H1 (cell line): Measurements from ENCODE around the gene LLGL1. TPM values are rescaled to one million over a fixed set of nuclear protein-coding genes. Genes with fewer than 3 reads are reported as not detected.

ENCODE experiments used
- CTCF ChIA-PET: fragments of 300-600 bp; sonication (Branson Sonifier 250); formaldehyde crosslinking; loops from one replicate; lab custom pipeline; 2021; ENCODE audit not compliant: partially characterized antibody; lab: Charles Lee
- POLR2A ChIA-PET: fragments of 300-600 bp; sonication (Branson Sonifier 250); formaldehyde crosslinking; loops from one replicate; lab custom pipeline; 2021; ENCODE audit warnings: inconsistent platforms; ENCODE audit not compliant: partially characterized antibody; lab: Charles Lee
- DNase-seq, 2 experiments: peaks; one replicate each; pipeline versions ENCODE4 v3.0.0 to v3.0.0-alpha.2; 2010 to 2022; ENCODE audit warnings: low spot score in 2 of 2, low read depth in 1 of 2, mixed read lengths in 1 of 2
- FAIRE-seq: peaks from 2 replicates; lab custom pipeline; 2011; peaks lifted over from hg19 to GRCh38; lab: Jason Lieb, UNC
- H2AFZ ChIP-seq: 2 replicates; pipeline ENCODE4 v1.8.1; 2012; ENCODE audit warnings: low read length, inconsistent platforms
- H2AK5ac ChIP-seq: 2 replicates; pipeline ENCODE4 v1.6.1; 2013; ENCODE audit warnings: low read depth, low read length
- H2BK120ac ChIP-seq: replicated peaks from 2 replicates; pipeline ENCODE3; 2013; ENCODE audit warnings: low read depth, low read length, inconsistent platforms
- H2BK12ac ChIP-seq: 2 replicates; pipeline ENCODE4 v1.6.1; 2013; ENCODE audit warnings: low read depth, low read length
- H2BK15ac ChIP-seq: 2 replicates; pipeline ENCODE4 v1.6.1; 2013; ENCODE audit warnings: low read length
- H2BK20ac ChIP-seq: 2 replicates; pipeline ENCODE4 v1.6.1; 2013; ENCODE audit warnings: low read length
- H2BK5ac ChIP-seq: 2 replicates; pipeline ENCODE4 v1.6.1; 2013; ENCODE audit warnings: low read depth, low read length
- H3K14ac ChIP-seq: 2 replicates; pipeline ENCODE4 v1.6.1; 2013; ENCODE audit warnings: inconsistent platforms; ENCODE audit not compliant: insufficient read length
- H3K18ac ChIP-seq: 2 replicates; pipeline ENCODE4 v1.6.1; 2013; ENCODE audit warnings: low read length; ENCODE audit errors: extremely low read depth
- H3K23ac ChIP-seq: 2 replicates; pipeline ENCODE4 v1.6.1; 2013; ENCODE audit warnings: inconsistent platforms; ENCODE audit not compliant: insufficient read length
- H3K23me2 ChIP-seq: 2 replicates; pipeline ENCODE4 v1.6.1; 2013; ENCODE audit warnings: low read depth, low read length
- H3K27ac ChIP-seq: 2 replicates; pipeline ENCODE4 v1.6.1; 2011; ENCODE audit warnings: low read depth, low read length, inconsistent platforms
- H3K27me3 ChIP-seq, 4 experiments: replicated peaks in 1 of 4; 1 replicate in 1 of 4; 2 replicates in 3 of 4; pipeline versions ENCODE4 v1.6.1 to v1.8.1; 2011 to 2013; ENCODE audit warnings: low read length in 3 of 4, mild to moderate bottlenecking in 3 of 4, inconsistent platforms in 2 of 4, mixed read lengths in 2 of 4, moderate library complexity in 1 of 4; ENCODE audit not compliant: control insufficient read depth in 3 of 4, insufficient read depth in 3 of 4; ENCODE audit errors: extremely low read depth in 1 of 4
- H3K36me3 ChIP-seq, 4 experiments: 2 replicates each; pipeline versions ENCODE4 v1.6.1 to v1.8.1; 2011 to 2013; ENCODE audit warnings: mild to moderate bottlenecking in 4 of 4, low read length in 3 of 4, moderate library complexity in 2 of 4, control low read depth in 1 of 4, inconsistent platforms in 1 of 4; ENCODE audit not compliant: insufficient read depth in 4 of 4, control insufficient read depth in 2 of 4
- H3K4ac ChIP-seq: replicated peaks from 2 replicates; pipeline ENCODE3; 2013; ENCODE audit warnings: low read length, low read depth, mixed read lengths, inconsistent platforms; ENCODE audit not compliant: insufficient read length
- H3K4me1 ChIP-seq, 4 experiments: replicated peaks in 1 of 4; 1 replicate in 1 of 4; 2 replicates in 3 of 4; pipeline versions ENCODE4 v1.6.1 to v1.8.1; 2011 to 2013; ENCODE audit warnings: low read length in 3 of 4, inconsistent platforms in 2 of 4, mixed read lengths in 1 of 4; ENCODE audit not compliant: insufficient read depth in 4 of 4, control insufficient read depth in 3 of 4
- H3K4me2 ChIP-seq, 2 experiments: 2 replicates each; pipeline versions ENCODE4 v1.6.1 to v1.8.1; 2011 to 2013; ENCODE audit warnings: low read depth in 2 of 2, low read length in 2 of 2, control low read depth in 1 of 2, inconsistent platforms in 1 of 2, mild to moderate bottlenecking in 1 of 2; ENCODE audit not compliant: insufficient read depth in 1 of 2
- H3K4me3 ChIP-seq, 4 experiments: fragments of 200-600, 300-600 bp in 1 of 4; sonication (generic), shearing (Covaris generic), sonication (Bioruptor Twin) in 1 of 4; 2 replicates each; pipeline versions ENCODE4 v1.5.1 to v1.8.1; 2011 to 2016; ENCODE audit warnings: low read length in 4 of 4, low read depth in 3 of 4, control low read depth in 2 of 4, inconsistent platforms in 2 of 4, mild to moderate bottlenecking in 2 of 4, mixed read lengths in 1 of 4, moderate library complexity in 1 of 4; ENCODE audit not compliant: insufficient read depth in 2 of 4; ENCODE audit errors: extremely low read depth in 1 of 4
- H3K56ac ChIP-seq: replicated peaks from 2 replicates; pipeline ENCODE3; 2013; ENCODE audit warnings: low read depth, mild to moderate bottlenecking, mixed read lengths, low read length, inconsistent platforms; ENCODE audit not compliant: insufficient read length
- H3K79me1 ChIP-seq: 2 replicates; pipeline ENCODE4 v1.6.1; 2013; ENCODE audit warnings: low read depth, low read length, control low read depth
- H3K79me2 ChIP-seq, 2 experiments: 2 replicates each; pipeline versions ENCODE4 v1.6.1 to v1.8.1; 2012 to 2013; ENCODE audit warnings: low read length in 2 of 2, mild to moderate bottlenecking in 2 of 2, inconsistent platforms in 1 of 2; ENCODE audit not compliant: insufficient read depth in 2 of 2, control insufficient read depth in 1 of 2
- H3K9ac ChIP-seq, 4 experiments: replicated peaks in 1 of 4; 1 replicate in 1 of 4; 2 replicates in 3 of 4; pipeline versions ENCODE4 v1.6.1 to v1.8.1; 2011 to 2013; ENCODE audit warnings: low read depth in 3 of 4, low read length in 3 of 4, control low read depth in 2 of 4, mild to moderate bottlenecking in 2 of 4, moderate library complexity in 2 of 4, inconsistent platforms in 1 of 4; ENCODE audit errors: extremely low read depth in 1 of 4
- H3K9me3 ChIP-seq, 2 experiments: 2 replicates each; pipeline versions ENCODE4 v1.6.1 to v1.8.1; 2012 to 2013; ENCODE audit warnings: mild to moderate bottlenecking in 2 of 2, moderate library complexity in 2 of 2, control low read depth in 1 of 2, inconsistent platforms in 1 of 2, low read depth in 1 of 2, low read length in 1 of 2, mixed read lengths in 1 of 2; ENCODE audit not compliant: insufficient read depth in 2 of 2
- H4K20me1 ChIP-seq, 2 experiments: replicated peaks in 1 of 2; 2 replicates each; pipeline versions ENCODE3 to v1.8.1; 2011 to 2013; ENCODE audit warnings: inconsistent platforms in 2 of 2, low read length in 2 of 2, mild to moderate bottlenecking in 1 of 2; ENCODE audit not compliant: insufficient read depth in 2 of 2, control insufficient read depth in 1 of 2
- H4K5ac ChIP-seq: 2 replicates; pipeline ENCODE4 v1.6.1; 2013; ENCODE audit warnings: low read length, low read depth, mixed read lengths, inconsistent platforms; ENCODE audit not compliant: insufficient read length
- H4K8ac ChIP-seq: 2 replicates; pipeline ENCODE4 v1.8.0; 2013; ENCODE audit warnings: mild to moderate bottlenecking, moderate library complexity, low read length, inconsistent platforms; ENCODE audit not compliant: insufficient read depth; ENCODE audit errors: extremely low read depth
- H4K91ac ChIP-seq: replicated peaks from 2 replicates; pipeline ENCODE3; 2013; ENCODE audit warnings: low read length, mixed read lengths, inconsistent platforms; ENCODE audit not compliant: insufficient read length
- CBX8 ChIP-seq: fragments of 300-800, 300-1000 bp; sonication (generic); IDR thresholded peaks from 2 replicates; pipeline ENCODE4 v1.7.1; 2016; ENCODE audit warnings: low read depth, low read length, borderline replicate concordance
- KDM4A ChIP-seq: IDR thresholded peaks from one replicate; pipeline ENCODE4 v1.7.1; 2012; ENCODE audit warnings: low read depth, mild to moderate bottlenecking, moderate library complexity, low read length, inconsistent platforms; ENCODE audit not compliant: severe bottlenecking
- MAX ChIP-seq: IDR thresholded peaks from 2 replicates; pipeline ENCODE4 v1.6.1; 2012; ENCODE audit warnings: inconsistent platforms
- NANOG ChIP-seq: IDR thresholded peaks from 2 replicates; pipeline ENCODE4 v1.6.1; 2011; ENCODE audit warnings: low read length, low read depth, mild to moderate bottlenecking, inconsistent platforms; ENCODE audit not compliant: insufficient read depth, poor library complexity, severe bottlenecking
- NRF1 ChIP-seq: IDR thresholded peaks from 2 replicates; pipeline ENCODE4 v1.6.1; 2011; ENCODE audit warnings: mild to moderate bottlenecking, low read depth, low read length, improper control_type of control experiment
- SIX5 ChIP-seq: IDR thresholded peaks from 2 replicates; pipeline ENCODE4 v1.6.1; 2011; ENCODE audit warnings: mild to moderate bottlenecking, low read depth, low read length
- TAF7 ChIP-seq: optimal IDR thresholded peaks from 2 replicates; pipeline ENCODE3; 2011; ENCODE audit warnings: low read depth, mild to moderate bottlenecking, inconsistent platforms, low read length, moderate library complexity, borderline replicate concordance
- WGBS, 2 experiments: shearing (Covaris generic) in 1 of 2; methylation state at CpG; one replicate each; pipeline versions ENCODE4 v1.1.6 to v1.1.7; 2013 to 2015; ENCODE audit warnings: low lambda C conversion rate in 2 of 2, mixed read lengths in 2 of 2, inconsistent platforms in 1 of 2, low coverage in 1 of 2, missing lambda C conversion rate in 1 of 2; ENCODE audit not compliant: insufficient replicate concordance in 2 of 2, insufficient coverage in 1 of 2, insufficient read length in 1 of 2; ENCODE audit errors: extremely low coverage in 1 of 2, missing lambda C conversion rate in 1 of 2; 5-methylcytosine and 5-hydroxymethylcytosine counted together
- long read RNA-seq, 2 experiments: library from RNA in 1 of 2; library from capped mRNA in 1 of 2; stranded (forward); transcript quantifications; one replicate each; pipeline ENCODE4 v2.0.0, GENCODE V29; 2021; ENCODE audit warnings: inconsistent platforms in 1 of 2
- polyA minus RNA-seq, 3 experiments: library from RNA; depleted of rRNA, polyadenylated mRNA; stranded (reverse); fragments of >200 nt; gene quantifications; 1 replicate in 2 of 3; 2 replicates in 1 of 3; pipeline ENCODE4 v1.2.3, GENCODE V29; 2011
- polyA plus RNA-seq, 7 experiments: library from polyadenylated mRNA; depleted of rRNA in 3 of 7; stranded (reverse) in 5 of 7; unstranded in 2 of 7; fragments of >200 nt in 5 of 7; fragments of 200-250 nt in 2 of 7; gene quantifications; 1 replicate in 5 of 7; 2 replicates in 1 of 7; 4 replicates in 1 of 7; pipeline versions ENCODE4 v1.2.1 to v1.2.3, GENCODE V29; 2011 to 2013; ENCODE audit warnings: missing spikeins in 2 of 7, mixed read lengths in 2 of 7
- total RNA-seq: library from RNA; stranded (reverse); fragmentation: NEBNext Ultra II Directional; extraction: Animal tissue kit (Norgen Biotek cat#: 25700); gene quantifications from 2 replicates; pipeline ENCODE4 v1.2.1, GENCODE V29; 2021
- TF ChIP-seq, protein P1 (sequence below): IDR thresholded peaks from 2 replicates; pipeline ENCODE4 v1.6.1; 2012; ENCODE audit warnings: inconsistent platforms

Gene LLGL1
- total RNA-seq = 71.3 and 72.8 TPM in 2 replicates
- 107 and 137 TPM in 2 replicates for polyA plus RNA-seq (2011; rRNA removed)
- 95.0 TPM for polyA plus RNA-seq (2011; cell fraction: cytosol; rRNA removed)
- 119 TPM for polyA plus RNA-seq (2011; cell fraction: nucleus; rRNA removed)
- polyA plus RNA-seq (2012, experiment 1 of 2) = 45.9 to 70.7 TPM (median 65.3 TPM) in 4 replicates
- 66.3 TPM for polyA plus RNA-seq (2012, experiment 2 of 2)
- 30.5 TPM for polyA plus RNA-seq (2013, experiment 1 of 2)
- polyA plus RNA-seq (2013, experiment 2 of 2) = 29.6 TPM
- 61.7 and 89.9 TPM in 2 replicates for polyA minus RNA-seq (2011; rRNA and poly(A)+ RNA removed)
- 61.0 TPM for polyA minus RNA-seq (2011; cell fraction: cytosol; rRNA and poly(A)+ RNA removed)
- polyA minus RNA-seq (2011; cell fraction: nucleus; rRNA and poly(A)+ RNA removed) = 46.1 TPM
- long read RNA-seq, experiment 1, full-length matches to known transcripts = 1 of 49 reads
- long read RNA-seq, experiment 1, partial matches to known transcripts = 27 of 49 reads
- long read RNA-seq, experiment 1, other reads (novel, unspliced or antisense) = 21 of 49 reads
- long read RNA-seq, experiment 2, partial matches to known transcripts = 1 of 1 reads
- long read RNA-seq, experiment 2, other reads (novel, unspliced or antisense) = 0 of 1 reads

GRCh38 chr17:18225121-18225641 is at the start of gene LLGL1:
Gene LLGL1, plus strand, starts transcription at chr17:18225635. Its CDS starts 48 bp downstream, at chr17:18225683.
- peak within 1 kb of the TSS; percentile 97 for H2BK120ac ChIP-seq
- H3K4me2 ChIP-seq = peak within 1 kb of the TSS; percentile 95 to 100
- POLR2A ChIA-PET = interaction anchor here (0.6 to 2.8 kb wide), 23 partner anchors 10 to 95 kb away, joined by 3 to 22 read pairs (median 5); partner anchors contain the start of genes ALKBH5, MIEF2 and TOP3A
- peak within 1 kb of the TSS; percentile 75; the same call in 1 of the 2 replicates for H2AK5ac ChIP-seq
- peak within 1 kb of the TSS; percentile 98 for H3K4ac ChIP-seq
- peak within 1 kb of the TSS; percentile 3 for H3K23ac ChIP-seq
- no peaks in the 10 kb centered on the region for H3K27me3 ChIP-seq
- CTCF ChIA-PET = interaction anchor here (0.6 to 8.4 kb wide), 5 partner anchors 9 to 96 kb away, joined by 3 to 76 read pairs (median 4); no protein-coding TSS in a partner anchor
- peak within 1 kb of the TSS; percentile 96 for H2BK5ac ChIP-seq
- peaks cover 8 to 44% of the 10 kb centered on the region in 2 experiments for H3K79me2 ChIP-seq
- H4K5ac ChIP-seq = peak within 1 kb of the TSS; percentile 99
- peak within 1 kb of the TSS; percentile 96 for H3K56ac ChIP-seq
- peak within 1 kb of the TSS; percentile 77 to 91 (median 88) for H3K9ac ChIP-seq
- H3K14ac ChIP-seq = peak within 1 kb of the TSS; percentile 53
- peaks cover 37% of the 10 kb centered on the region for H3K79me1 ChIP-seq
- peak within 1 kb of the TSS; percentile 73 for H2AFZ ChIP-seq
- WGBS, 2 experiments = 3% methylated on average over 14 of the region's 60 CpGs; no CpG with 5 or more reads in 1 of the 2 experiments
- peaks cover 0 to 18% (median 10%) of the 10 kb centered on the region in 4 experiments; a peak in 6 of 7 replicates for H3K4me1 ChIP-seq
- peaks cover 11 to 22% of the 10 kb centered on the region in 2 experiments for H4K20me1 ChIP-seq
- H3K18ac ChIP-seq = peak within 1 kb of the TSS; percentile 80
- FAIRE-seq (no peak), DNase-seq (peak; percentile 85 to 96)
- H4K91ac ChIP-seq = peak within 1 kb of the TSS; percentile 99
- H3K4me3 ChIP-seq = peak within 1 kb of the TSS; percentile 83 to 98 (median 87)
- peak within 1 kb of the TSS; percentile 100; the same call in 1 of the 2 replicates for H2BK15ac ChIP-seq
- peak within 1 kb of the TSS; percentile 96 for H4K8ac ChIP-seq
- no peaks in the 10 kb centered on the region for H3K9me3 ChIP-seq
- H2BK20ac ChIP-seq = peak within 1 kb of the TSS; percentile 86; the same call in 1 of the 2 replicates
- H3K23me2 ChIP-seq = peaks cover 13% of the 10 kb centered on the region
- H3K27ac ChIP-seq = peak within 1 kb of the TSS; percentile 97
- no peaks in the 10 kb centered on the region for H3K36me3 ChIP-seq
- peak within 1 kb of the TSS; percentile 77 for H2BK12ac ChIP-seq
- TF ChIP-seq TAF7 (no peak), NANOG (no peak), MAX (peak; percentile 54; the same call in 1 of the 2 replicates), SIX5 (peak; percentile 53), NRF1 (no peak), KDM4A (no peak), CBX8 (no peak)
- TF ChIP-seq, protein P1, sequence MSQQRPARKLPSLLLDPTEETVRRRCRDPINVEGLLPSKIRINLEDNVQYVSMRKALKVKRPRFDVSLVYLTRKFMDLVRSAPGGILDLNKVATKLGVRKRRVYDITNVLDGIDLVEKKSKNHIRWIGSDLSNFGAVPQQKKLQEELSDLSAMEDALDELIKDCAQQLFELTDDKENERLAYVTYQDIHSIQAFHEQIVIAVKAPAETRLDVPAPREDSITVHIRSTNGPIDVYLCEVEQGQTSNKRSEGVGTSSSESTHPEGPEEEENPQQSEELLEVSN = no peak
